Stomach (tissue), 4 donors: Measurements from ENCODE around the gene PPP1R1B.

Experiments used
- POLR2A ChIP-seq, 4 donors: fragments of 450-650 bp; IDR thresholded peaks; one replicate each; pipeline ENCODE4 v1.6.1; 2016; ENCODE audit warnings: antibody characterized with exemption in 4 of 4, control low read depth in 2 of 4, mild to moderate bottlenecking in 1 of 4, moderate library complexity in 1 of 4
- POLR2AphosphoS5 ChIP-seq, 3 donors: sonication (generic); formaldehyde crosslinking; IDR thresholded peaks; one replicate each; pipeline ENCODE4 v1.6.1; 2016; ENCODE audit warnings: antibody characterized with exemption in 3 of 3
- TF ChIP-seq, protein P1 (sequence below), 7 experiments: fragments of 450-650 bp in 4 of 7; fragments of 200-600 bp in 3 of 7; sonication (generic) in 3 of 7; IDR thresholded peaks; one replicate each; pipeline ENCODE4 v1.5.1; 2016 to 2019; ENCODE audit warnings: antibody characterized with exemption in 7 of 7, control low read depth in 2 of 7, mild to moderate bottlenecking in 1 of 7

DNA sequence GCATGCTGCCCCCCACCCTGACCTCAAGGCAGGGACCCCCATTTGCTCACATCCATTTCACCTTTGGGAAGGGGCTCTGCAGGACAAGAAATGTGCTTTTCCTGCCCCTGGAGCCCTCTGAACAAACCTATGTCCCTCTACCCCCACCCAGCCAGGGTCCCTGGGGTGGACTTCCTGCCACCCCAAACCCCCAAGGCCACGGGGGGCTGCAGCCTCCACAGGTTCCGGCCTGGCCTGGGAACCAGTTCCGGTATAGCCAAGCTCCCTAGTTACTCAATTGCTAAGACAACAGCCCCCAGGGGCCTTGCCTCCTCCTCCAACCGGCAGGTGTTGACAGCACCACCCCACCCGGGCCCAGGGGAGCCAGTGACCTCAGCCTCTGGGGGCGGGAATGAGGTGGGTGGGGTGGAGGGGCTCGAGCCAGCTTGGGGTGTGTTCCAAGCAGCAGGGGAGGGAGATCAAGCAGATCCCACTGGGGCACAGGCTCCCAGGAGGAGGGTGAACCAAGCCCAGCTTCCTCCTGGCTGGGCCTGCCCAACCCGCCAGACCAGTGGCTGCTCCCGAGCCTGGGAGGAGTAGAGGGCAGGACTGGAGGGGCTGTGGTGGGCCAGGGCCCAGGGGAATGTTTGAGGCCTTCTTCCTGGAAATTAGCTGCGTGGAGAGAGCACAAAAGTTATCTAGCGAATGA is 48.1 kb downstream of the PPP1R1B start:
- TF ChIP-seq, protein P1, sequence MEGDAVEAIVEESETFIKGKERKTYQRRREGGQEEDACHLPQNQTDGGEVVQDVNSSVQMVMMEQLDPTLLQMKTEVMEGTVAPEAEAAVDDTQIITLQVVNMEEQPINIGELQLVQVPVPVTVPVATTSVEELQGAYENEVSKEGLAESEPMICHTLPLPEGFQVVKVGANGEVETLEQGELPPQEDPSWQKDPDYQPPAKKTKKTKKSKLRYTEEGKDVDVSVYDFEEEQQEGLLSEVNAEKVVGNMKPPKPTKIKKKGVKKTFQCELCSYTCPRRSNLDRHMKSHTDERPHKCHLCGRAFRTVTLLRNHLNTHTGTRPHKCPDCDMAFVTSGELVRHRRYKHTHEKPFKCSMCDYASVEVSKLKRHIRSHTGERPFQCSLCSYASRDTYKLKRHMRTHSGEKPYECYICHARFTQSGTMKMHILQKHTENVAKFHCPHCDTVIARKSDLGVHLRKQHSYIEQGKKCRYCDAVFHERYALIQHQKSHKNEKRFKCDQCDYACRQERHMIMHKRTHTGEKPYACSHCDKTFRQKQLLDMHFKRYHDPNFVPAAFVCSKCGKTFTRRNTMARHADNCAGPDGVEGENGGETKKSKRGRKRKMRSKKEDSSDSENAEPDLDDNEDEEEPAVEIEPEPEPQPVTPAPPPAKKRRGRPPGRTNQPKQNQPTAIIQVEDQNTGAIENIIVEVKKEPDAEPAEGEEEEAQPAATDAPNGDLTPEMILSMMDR (IDR thresholded peaks at IDR 0.05) = no peak
- TF ChIP-seq POLR2A (IDR thresholded peaks at IDR 0.05) (no peak), POLR2AphosphoS5 (IDR thresholded peaks at IDR 0.05) (no peak)
